ENCODE results near the gene MYL6B. TPM values are rescaled to one million over a fixed set of nuclear protein-coding genes. Genes with fewer than 3 reads are reported as not detected.

Gene MYL6B
- total RNA-seq, 4 donors from 2014 or later: 25.8 to 42.4 (median 31.8) TPM

DNA sequence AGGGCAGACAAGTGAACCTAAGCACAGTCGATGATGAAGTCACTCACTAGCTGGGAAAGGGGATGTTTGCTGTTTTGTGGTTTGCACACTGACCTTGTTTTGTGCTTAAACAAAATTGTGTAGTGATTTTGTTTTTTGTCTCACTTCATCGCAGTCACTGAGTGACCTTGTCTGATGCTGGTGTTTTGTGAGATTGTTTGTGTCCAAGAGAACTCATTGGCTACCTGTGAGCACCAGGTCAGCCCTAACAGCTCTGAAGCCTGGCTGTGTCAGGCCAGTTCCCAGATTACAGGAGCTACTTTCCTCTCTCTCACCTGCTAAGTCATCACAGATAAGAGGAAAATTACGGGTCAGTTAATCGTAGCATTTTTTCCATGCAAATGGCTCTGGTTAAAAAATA lies 28.3 kb upstream of the MYL6B start:
- ATAC-seq (ENCODE audit: low FRiP score) (no peak), DNase-seq (ENCODE audit: low spot score) (no peak)
- TF ChIP-seq, protein P1, sequence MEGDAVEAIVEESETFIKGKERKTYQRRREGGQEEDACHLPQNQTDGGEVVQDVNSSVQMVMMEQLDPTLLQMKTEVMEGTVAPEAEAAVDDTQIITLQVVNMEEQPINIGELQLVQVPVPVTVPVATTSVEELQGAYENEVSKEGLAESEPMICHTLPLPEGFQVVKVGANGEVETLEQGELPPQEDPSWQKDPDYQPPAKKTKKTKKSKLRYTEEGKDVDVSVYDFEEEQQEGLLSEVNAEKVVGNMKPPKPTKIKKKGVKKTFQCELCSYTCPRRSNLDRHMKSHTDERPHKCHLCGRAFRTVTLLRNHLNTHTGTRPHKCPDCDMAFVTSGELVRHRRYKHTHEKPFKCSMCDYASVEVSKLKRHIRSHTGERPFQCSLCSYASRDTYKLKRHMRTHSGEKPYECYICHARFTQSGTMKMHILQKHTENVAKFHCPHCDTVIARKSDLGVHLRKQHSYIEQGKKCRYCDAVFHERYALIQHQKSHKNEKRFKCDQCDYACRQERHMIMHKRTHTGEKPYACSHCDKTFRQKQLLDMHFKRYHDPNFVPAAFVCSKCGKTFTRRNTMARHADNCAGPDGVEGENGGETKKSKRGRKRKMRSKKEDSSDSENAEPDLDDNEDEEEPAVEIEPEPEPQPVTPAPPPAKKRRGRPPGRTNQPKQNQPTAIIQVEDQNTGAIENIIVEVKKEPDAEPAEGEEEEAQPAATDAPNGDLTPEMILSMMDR (IDR thresholded peaks at IDR 0.05): no peak

DNA sequence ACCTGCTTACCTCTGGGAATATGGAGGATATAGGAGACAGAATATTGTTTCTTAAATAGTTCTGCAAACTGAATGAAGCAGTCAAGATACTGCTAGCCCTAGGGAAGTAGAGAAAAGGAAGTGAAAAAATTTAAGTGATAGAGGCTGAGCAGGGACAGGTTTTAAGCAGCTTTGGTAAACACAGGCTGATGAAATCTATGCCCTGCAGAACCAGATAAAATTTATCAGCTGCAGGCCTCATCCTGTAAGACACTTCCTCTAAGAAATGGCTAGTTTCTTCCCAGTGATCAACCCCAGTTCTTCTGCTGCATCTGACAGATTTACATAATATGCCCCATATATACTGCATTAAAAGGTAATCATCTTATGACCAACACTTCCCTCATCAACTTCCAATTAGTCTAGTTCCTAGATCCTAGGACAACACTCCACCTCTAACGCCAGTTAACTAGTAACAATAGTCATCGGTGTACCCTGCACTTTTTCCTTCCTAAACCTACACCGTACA lies 25.6 kb upstream of the MYL6B start:
- DNase-seq (ENCODE audit: low spot score) (no peak), ATAC-seq (ENCODE audit: low FRiP score) (no peak)
- TF ChIP-seq, protein P1 (IDR thresholded peaks at IDR 0.05): no peak

DNA sequence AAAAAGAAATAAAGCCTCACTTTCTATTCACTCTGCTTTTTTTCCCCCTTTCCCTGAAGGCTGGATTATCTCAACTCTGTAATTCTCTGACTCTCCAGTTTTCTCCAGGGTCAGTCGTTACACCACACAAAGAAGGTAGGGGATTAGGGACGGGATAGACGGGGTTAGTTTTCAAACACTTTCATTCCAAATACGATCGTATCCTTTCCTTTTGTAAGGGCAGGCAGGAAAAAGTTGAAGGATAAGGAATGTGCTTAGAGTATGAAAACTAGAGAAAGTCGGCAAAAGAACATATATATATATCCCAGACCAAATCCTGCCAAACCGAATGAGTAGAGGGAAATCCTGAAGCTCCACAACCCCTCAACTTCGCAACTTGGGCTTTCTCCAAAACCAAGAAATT lies 24.9 kb upstream of the MYL6B start:
- TF ChIP-seq, protein P1 (IDR thresholded peaks at IDR 0.05): no peak
- DNase-seq (ENCODE audit: low spot score) (no peak), ATAC-seq (ENCODE audit: low FRiP score) (peak; percentile 2)

DNA sequence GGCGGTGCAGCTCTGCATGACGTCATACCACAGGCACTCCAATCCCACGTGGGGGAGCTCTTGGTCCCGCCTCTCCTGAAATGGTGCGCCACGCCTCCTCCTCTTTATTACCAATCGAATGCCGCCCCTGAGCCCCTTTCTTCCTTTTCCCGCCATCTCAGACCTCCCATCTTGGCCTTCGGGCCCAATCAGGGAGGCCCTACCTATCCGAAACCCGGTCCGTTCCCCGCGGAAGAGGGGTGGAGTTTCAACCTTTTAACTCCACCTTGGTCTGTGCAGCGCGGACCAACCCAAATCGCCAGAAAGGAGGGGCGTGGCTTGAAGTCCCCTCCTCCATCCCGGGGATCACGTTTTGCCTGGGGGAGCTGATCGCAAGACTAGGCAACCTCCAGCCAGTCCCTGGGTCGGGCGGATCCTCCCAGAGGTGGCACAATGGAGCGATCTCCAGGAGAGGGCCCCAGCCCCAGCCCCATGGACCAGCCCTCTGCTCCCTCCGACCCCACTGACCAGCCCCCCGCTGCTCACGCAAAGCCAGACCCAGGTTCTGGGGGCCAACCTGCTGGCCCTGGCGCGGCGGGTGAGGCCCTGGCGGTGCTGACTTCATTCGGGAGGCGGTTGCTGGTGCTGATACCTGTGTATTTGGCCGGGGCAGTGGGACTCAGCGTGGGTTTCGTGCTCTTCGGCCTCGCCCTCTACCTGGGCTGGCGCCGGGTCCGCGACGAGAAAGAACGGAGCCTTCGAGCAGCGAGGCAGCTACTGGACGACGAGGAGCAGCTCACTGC lies 24.3 kb upstream of the MYL6B start, which contains the start of gene ESYT1:
Gene ESYT1, plus strand, starts transcription at position 380 of the 782 bp plus-strand sequence. Its CDS starts 53 bp downstream, at position 433.
- TF ChIP-seq, protein P1 (IDR thresholded peaks at IDR 0.05): no peak
- DNase-seq (ENCODE audit: low spot score) (peak; percentile 96), ATAC-seq (ENCODE audit: low FRiP score) (peak; percentile 96)

DNA sequence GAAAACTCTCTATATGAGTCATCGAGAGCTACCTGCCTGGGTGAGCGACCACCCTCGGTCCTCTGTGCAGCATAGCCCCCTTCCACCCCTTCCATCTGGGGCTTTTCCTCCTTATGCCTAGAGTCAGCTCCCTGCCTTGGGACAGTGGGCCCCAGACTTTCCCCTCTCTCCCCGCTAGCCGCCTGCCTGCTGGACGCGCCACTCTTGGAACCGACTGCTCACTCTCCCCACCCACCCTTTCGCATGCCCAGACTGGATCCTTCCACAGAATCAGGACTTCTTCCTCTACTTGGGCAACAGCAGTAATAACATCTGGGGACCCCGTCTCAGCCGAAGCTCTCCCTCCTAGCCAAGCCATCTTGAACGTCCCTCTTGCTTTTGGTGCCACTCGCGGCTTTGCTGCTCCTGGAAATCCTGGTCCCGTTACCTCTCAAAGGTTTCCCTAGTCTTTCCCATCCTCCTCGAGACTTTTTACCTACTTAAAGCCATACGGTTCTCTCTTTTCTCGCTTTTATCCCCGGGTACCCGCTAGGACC lies 23.6 kb upstream of the MYL6B start:
- TF ChIP-seq, protein P1 (IDR thresholded peaks at IDR 0.05): no peak
- no peak for DNase-seq (ENCODE audit: low spot score)
- peak; percentile 41 for ATAC-seq (ENCODE audit: low FRiP score)

DNA sequence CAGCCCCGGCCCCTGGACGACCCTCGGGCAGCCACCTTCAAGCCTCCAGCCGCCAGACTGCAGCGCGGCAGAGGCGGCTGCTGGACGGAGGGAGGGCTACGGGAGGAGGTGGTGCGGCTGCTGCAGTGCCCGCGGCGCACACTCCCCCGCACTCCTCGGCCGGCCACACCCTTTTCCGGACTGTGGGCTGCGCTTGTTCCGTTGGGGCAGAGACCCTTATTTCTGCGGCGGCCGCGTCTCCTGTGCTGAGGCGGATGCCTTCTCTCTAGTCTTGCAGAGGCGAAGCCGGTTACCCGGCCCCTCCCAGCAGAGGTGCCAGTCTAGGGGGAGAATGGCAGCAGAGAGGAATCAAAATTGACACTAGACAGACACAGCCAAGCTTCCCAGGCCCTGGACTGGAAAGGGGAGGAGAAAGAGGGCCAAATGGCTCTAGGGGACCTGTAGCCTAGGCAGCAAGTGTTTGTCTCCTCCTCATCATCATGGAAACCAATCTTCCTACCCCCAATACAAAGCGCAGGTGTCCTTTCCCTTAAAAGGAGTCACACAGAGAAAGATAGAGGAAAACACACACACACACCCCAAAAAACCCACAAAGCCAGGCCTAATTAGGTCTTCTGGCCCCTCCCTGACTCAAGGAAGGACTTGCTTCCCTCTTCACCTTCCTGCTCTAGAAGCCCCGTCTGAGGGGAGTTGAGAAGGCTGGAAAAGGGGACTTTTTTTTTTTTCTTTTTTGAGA lies 23.0 kb upstream of the MYL6B start:
- TF ChIP-seq, protein P1 (IDR thresholded peaks at IDR 0.05): no peak
- peak; percentile 20 for ATAC-seq (ENCODE audit: low FRiP score)
- no peak for DNase-seq (ENCODE audit: low spot score)
